Heart right ventricle (tissue), 16 donors: ENCODE results near the gene PHKG2. TPM values are rescaled to one million over a fixed set of nuclear protein-coding genes. Genes with fewer than 3 reads are reported as not detected.

ENCODE experiments used
- ATAC-seq, 8 donors: fragments of 200-7000 bp; cut with Tn5 transposase; one replicate each; pipeline ENCODE4 v1.9.1; 2020; ENCODE audit warnings: mild to moderate bottlenecking in 8 of 8, moderate library complexity in 8 of 8, moderate number of reproducible peaks in 1 of 8
- DNase-seq, 2 donors: peaks; one replicate each; pipeline ENCODE4 v3.0.0-alpha.2; 2020
- H3K27ac ChIP-seq, 10 donors: fragments of 200-600 bp; sonication (generic) in 2 of 10; one replicate each; pipeline versions ENCODE4 v1.5.0 to v1.8.0; 2020 to 2022; ENCODE audit warnings: mild to moderate bottlenecking in 3 of 10
- H3K27me3 ChIP-seq, 7 donors: fragments of 200-600 bp; one replicate each; pipeline ENCODE4 v1.8.0; 2021 to 2022; ENCODE audit warnings: mild to moderate bottlenecking in 2 of 7
- H3K36me3 ChIP-seq, 9 donors: fragments of 200-600 bp; sonication (generic) in 1 of 9; one replicate each; pipeline versions ENCODE4 v1.5.0 to v1.8.0; 2020 to 2022; ENCODE audit warnings: mild to moderate bottlenecking in 2 of 9
- H3K4me1 ChIP-seq, 9 donors: fragments of 200-600 bp; sonication (generic) in 1 of 9; one replicate each; pipeline versions ENCODE4 v1.5.0 to v1.8.0; 2020 to 2022; ENCODE audit warnings: mild to moderate bottlenecking in 4 of 9
- H3K4me3 ChIP-seq, 10 donors: fragments of 200-600 bp; sonication (generic) in 2 of 10; one replicate each; pipeline versions ENCODE4 v1.5.0 to v1.8.0; 2020 to 2022; ENCODE audit warnings: mild to moderate bottlenecking in 7 of 10, moderate library complexity in 2 of 10
- H3K9me3 ChIP-seq, 11 donors: fragments of 200-600 bp in 10 of 11; sonication (generic) in 2 of 11; one replicate each; pipeline versions ENCODE4 v1.5.0 to v1.8.0; 2013 to 2022; ENCODE audit warnings: mild to moderate bottlenecking in 2 of 11, control low read depth in 1 of 11, moderate library complexity in 1 of 11
- WGBS, 2 donors: extraction: QIAGEN DNeasy Blood & Tissue Kit; methylation state at CpG; one replicate each; pipeline ENCODE4 v1.1.7; 2013; ENCODE audit warnings: inconsistent platforms in 1 of 2; 5-methylcytosine and 5-hydroxymethylcytosine counted together
- intact Hi-C, 10 donors: fragments of 100-400 bp; cut with DNase I; formaldehyde crosslinking; loops; one replicate each; pipeline versions ENCODE4 v1.11.1 to v1.14.2; 2022
- polyA plus RNA-seq, 2 donors: library from polyadenylated mRNA; stranded (reverse); fragments of 200-250 nt; gene quantifications; one replicate each; pipeline ENCODE4 v1.2.3, GENCODE V29; 2013
- total RNA-seq, 10 donors: library from RNA; stranded (reverse); fragmentation: NEBNext Ultra II Directional in 3 of 10; extraction: Animal tissue kit (Norgen Biotek cat#: 25700) in 3 of 10; gene quantifications; one replicate each; pipeline versions ENCODE4 v1.2.1 to v1.2.4, GENCODE V29; 2021 to 2023
- TF ChIP-seq, protein P1 (sequence below), 9 donors: fragments of 200-600 bp; sonication (generic) in 2 of 9; IDR thresholded peaks; one replicate each; pipeline versions ENCODE4 v1.5.0 to v1.8.0; 2021 to 2022; ENCODE audit warnings: antibody characterized with exemption in 9 of 9, mild to moderate bottlenecking in 5 of 9, moderate library complexity in 1 of 9
- donor health status: Arrhythmogenic right ventricular cardiomyopathy.
- donor health status: ischemic (EF 13 %, LVEDD 7.1; RV severe dilation, severe dysfunction).
- donor health status: healthy with polysubstance abuse.
- donor health status: DM: no; HTN: yes; CAD: no.
- donor health status: DM: no; HTN: no; CAD: no.
- donor health status: ischemic (EF 25% LVEDD 6.9; RV normal size, moderate dysfunction).
- donor health status: ischemic (EF 25% LVEDD 5.7; RV mildly dilated, moderate dysfunction).
- donor health status: healthy.
- donor health status: DM: yes; HTN: yes; CAD: no.
- donor health status: Ischemic cardiomyopathy.
- donor health status: ischemic (EF 35%, LVEDD 5.7; RV mildly dilated, moderate dysfunction).
- donor health status: nonischemic (EF 11% LVEDD 7.7; RV severe dilation, severe dysfunction).
- donor health status: DM: yes; HTN: yes; CAD: no.
- donor health status: PGD.
- donor health status: ischemic (EF 29% LVEDD 5.4; RV normal size, mild dysfunction).
- donor health status: nonischemic (EF 23%, LVEDD 6.1; RV moderate dilation, normal function).

The PHKG2 gene
- total and polyA plus RNA-seq, 12 donors = 12.1 to 40.7 (median 15.8) TPM

DNA sequence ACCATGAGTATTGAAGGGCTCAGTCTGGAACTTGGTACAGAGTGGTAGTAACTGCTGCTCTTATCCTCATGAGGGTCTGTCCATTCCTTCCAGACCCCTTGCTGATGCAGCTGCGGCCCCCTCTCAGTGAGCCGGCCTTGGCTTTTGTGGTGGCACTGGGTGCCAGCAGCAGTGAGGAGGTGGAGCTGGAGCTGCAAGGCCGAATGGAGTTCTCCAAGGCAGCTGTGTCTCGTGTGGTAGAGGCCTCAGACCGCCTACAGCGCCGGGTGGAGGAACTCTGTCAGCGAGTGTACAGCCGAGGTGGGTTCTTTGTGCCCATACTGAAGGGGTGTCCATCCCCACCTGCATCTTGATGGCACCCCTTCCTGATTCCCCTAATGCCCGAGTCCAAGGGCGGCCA, 15.9 kb downstream of the PHKG2 start:
- intact Hi-C loops = loop anchor here in 1 of 10 donors (10.0 kb wide), 1 partner anchor 59 kb away; no protein-coding TSS in a partner anchor

DNA sequence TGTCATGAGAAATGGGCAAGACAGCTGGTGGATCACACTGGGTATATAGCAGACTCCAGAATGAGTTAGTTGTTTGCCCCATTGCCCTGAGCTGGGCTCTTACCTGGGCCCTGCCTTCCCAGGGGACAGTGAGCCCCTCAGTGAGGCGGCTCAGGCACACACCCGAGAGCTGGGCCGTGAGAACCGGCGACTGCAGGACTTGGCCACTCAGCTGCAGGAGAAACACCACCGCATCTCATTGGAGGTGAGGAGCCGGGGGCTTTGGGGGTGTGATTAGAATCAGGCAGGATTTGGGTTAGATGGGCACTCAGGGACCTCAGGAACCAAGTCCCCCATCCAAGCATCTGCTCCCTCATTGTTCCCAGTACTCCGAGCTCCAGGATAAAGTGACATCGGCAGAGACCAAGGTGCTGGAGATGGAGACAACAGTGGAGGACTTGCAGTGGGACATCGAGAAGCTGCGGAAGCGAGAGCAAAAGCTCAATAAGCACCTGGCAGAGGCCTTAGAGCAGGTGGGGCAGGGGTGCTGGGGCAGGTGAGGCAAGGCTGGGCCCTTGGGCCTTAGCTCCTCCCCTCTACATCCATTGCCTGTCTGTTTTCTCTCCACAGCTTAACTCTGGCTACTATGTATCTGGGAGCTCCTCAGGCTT, 16.7 kb downstream of the PHKG2 start:
- no peaks in the 10 kb centered on the region for H3K9me3 ChIP-seq
- WGBS, 2 donors = 95 to 97% methylated on average over 12 of the region's 12 CpGs
- intact Hi-C loops = loop anchor here in 1 of 10 donors (10.0 kb wide), 1 partner anchor 60 kb away; no protein-coding TSS in a partner anchor
- ATAC-seq (no peak), DNase-seq (no peak)
- no peak overlapping the region for H3K27ac ChIP-seq
- peaks cover 6 to 73% (median 57%) of the 10 kb centered on the region in 9 donors for H3K36me3 ChIP-seq
- TF ChIP-seq, protein P1, sequence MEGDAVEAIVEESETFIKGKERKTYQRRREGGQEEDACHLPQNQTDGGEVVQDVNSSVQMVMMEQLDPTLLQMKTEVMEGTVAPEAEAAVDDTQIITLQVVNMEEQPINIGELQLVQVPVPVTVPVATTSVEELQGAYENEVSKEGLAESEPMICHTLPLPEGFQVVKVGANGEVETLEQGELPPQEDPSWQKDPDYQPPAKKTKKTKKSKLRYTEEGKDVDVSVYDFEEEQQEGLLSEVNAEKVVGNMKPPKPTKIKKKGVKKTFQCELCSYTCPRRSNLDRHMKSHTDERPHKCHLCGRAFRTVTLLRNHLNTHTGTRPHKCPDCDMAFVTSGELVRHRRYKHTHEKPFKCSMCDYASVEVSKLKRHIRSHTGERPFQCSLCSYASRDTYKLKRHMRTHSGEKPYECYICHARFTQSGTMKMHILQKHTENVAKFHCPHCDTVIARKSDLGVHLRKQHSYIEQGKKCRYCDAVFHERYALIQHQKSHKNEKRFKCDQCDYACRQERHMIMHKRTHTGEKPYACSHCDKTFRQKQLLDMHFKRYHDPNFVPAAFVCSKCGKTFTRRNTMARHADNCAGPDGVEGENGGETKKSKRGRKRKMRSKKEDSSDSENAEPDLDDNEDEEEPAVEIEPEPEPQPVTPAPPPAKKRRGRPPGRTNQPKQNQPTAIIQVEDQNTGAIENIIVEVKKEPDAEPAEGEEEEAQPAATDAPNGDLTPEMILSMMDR (IDR thresholded peaks at IDR 0.05) = no peak
- no peak overlapping the region for H3K4me3 ChIP-seq
- H3K4me1 ChIP-seq = peaks cover 17 to 65% (median 40%) of the 10 kb centered on the region in 9 donors
- no peaks in the 10 kb centered on the region for H3K27me3 ChIP-seq

More for the DNA sequence above, 15.9 kb downstream of the PHKG2 start:
- DNase-seq = no peak
- TF ChIP-seq, protein P1 (IDR thresholded peaks at IDR 0.05) = no peak
- H3K36me3 ChIP-seq = peaks cover 6 to 67% (median 49%) of the 10 kb centered on the region in 9 donors
- no peaks in the 10 kb centered on the region for H3K9me3 ChIP-seq
- no peaks in the 10 kb centered on the region for H3K27me3 ChIP-seq
- ATAC-seq = no peak
- WGBS, 2 donors = 90 to 93% methylated on average over 11 of the region's 11 CpGs
- peak overlapping the region in 1 of 10 donors; percentile 84 for H3K4me3 ChIP-seq
- H3K27ac ChIP-seq = no peak overlapping the region
- H3K4me1 ChIP-seq = peaks cover 17 to 65% (median 46%) of the 10 kb centered on the region in 9 donors

DNA sequence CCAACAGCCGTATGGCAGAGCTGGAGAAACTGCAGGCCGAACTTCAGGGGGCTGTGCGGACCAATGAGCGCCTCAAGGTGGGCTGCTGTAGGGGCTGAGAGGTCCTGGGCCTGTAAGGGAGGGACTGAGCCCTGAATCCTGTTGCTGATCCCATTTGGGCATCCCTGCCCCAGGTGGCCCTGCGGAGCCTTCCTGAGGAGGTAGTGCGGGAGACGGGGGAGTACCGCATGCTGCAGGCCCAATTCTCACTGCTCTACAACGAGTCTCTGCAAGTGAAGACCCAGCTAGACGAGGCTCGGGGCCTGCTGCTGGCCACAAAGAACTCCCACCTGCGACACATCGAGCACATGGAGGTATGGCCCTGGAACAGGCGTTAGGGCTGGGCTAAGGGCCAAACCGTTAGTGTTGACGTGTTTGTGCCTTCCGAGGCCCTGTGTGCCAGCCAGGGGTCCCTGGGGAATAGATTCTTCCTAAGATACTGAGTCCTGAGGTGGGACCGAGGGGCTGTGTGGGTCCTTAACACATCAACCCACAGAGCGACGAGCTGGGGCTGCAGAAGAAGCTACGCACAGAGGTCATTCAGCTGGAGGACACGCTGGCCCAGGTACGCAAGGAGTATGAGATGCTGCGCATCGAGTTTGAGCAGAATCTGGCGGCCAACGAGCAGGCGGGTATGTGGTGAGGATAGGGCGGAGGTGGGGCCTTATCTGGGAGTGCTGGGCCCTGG, 18.1 kb downstream of the PHKG2 start:
- 74 to 78% methylated on average over 29 of the region's 29 CpGs for WGBS, 2 donors
- ATAC-seq (peak in 2 of 8 donors; percentile 0), DNase-seq (no peak)
- TF ChIP-seq, protein P1 (IDR thresholded peaks at IDR 0.05) = no peak
- Histone ChIP-seq H3K9me3 (no peaks in the 10 kb centered on the region), H3K4me3 (no peak overlapping the region), H3K27me3 (no peaks in the 10 kb centered on the region), H3K27ac (peak overlapping the region; percentile 1 to 81 (median 55)), H3K4me1 (peaks cover 17 to 56% (median 31%) of the 10 kb centered on the region in 9 donors), H3K36me3 (peaks cover 6 to 87% (median 72%) of the 10 kb centered on the region in 9 donors)
- intact Hi-C loops = loop anchor here in 1 of 10 donors (10.0 kb wide), 1 partner anchor 62 kb away; no protein-coding TSS in a partner anchor

DNA sequence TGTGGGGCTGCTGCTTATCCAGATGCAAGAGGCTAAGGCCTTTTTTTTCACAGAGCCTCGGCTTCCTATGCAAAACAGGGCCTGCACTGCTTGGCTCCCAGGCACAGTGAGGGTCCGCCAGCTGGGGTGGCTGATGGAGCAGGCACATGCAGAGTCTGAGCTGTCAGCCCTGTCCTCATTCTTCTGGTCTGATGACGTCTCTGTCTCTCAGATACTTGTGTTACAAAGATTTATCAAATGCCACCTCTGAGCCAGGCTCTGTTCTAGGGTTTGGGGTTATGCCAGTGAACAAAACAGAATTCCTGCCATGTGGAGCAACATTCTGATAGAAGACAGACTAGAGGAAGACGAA, 18.7 kb downstream of the PHKG2 start:
- peaks cover 9 to 92% (median 77%) of the 10 kb centered on the region in 9 donors for H3K36me3 ChIP-seq
- WGBS, 2 donors = 39 to 62% methylated on average over 4 of the region's 4 CpGs
- peak overlapping the region; percentile 1 to 81 (median 55) for H3K27ac ChIP-seq
- H3K27me3 ChIP-seq = no peaks in the 10 kb centered on the region
- H3K4me3 ChIP-seq = no peak overlapping the region
- H3K9me3 ChIP-seq = no peaks in the 10 kb centered on the region
- TF ChIP-seq, protein P1 (IDR thresholded peaks at IDR 0.05) = no peak
- DNase-seq = no peak
- ATAC-seq = peak in 6 of 8 donors; percentile 5 to 79 (median 62)
- peaks cover 17 to 54% (median 31%) of the 10 kb centered on the region in 9 donors for H3K4me1 ChIP-seq
- intact Hi-C loops = loop anchor here in 1 of 10 donors (10.0 kb wide), 1 partner anchor 62 kb away; no protein-coding TSS in a partner anchor
